CD4-positive, alpha-beta T cell treated with Interleukin-4 for 1 hour (primary cell): Measurements from ENCODE around the gene MAB21L1.

Source experiments
- DNase-seq, 2 donors: peaks; one replicate each; pipeline ENCODE4 v3.0.0-alpha.2; 2020 to 2022

MAB21L1 gene

GRCh38 chr13:35475960-35476943, at the start of gene MAB21L1:
MAB21L1 (minus strand) TSS chr13:35476689; CDS start chr13:35476138, 551 bp downstream.
- DNase-seq = no peak

GRCh38 chr13:35524171-35524570, 47.7 kb upstream of the MAB21L1 start:
- DNase-seq = no peak

GRCh38 chr13:35518337-35518946, 42.0 kb upstream of the MAB21L1 start:
- DNase-seq = no peak

- DNase-seq = no peak
Measured at GRCh38 chr13:35514801-35515502, 38.5 kb upstream of the MAB21L1 start.

- DNase-seq = no peak
Measured at GRCh38 chr13:35514061-35514477, 37.6 kb upstream of the MAB21L1 start.

GRCh38 chr13:35512271-35512920, 35.9 kb upstream of the MAB21L1 start:
- DNase-seq = no peak

GRCh38 chr13:35502456-35502855, 26.0 kb upstream of the MAB21L1 start:
- DNase-seq = no peak

- no peak for DNase-seq
Measured at GRCh38 chr13:35501661-35502235, 25.3 kb upstream of the MAB21L1 start.

- DNase-seq = no peak
Measured at GRCh38 chr13:35500144-35500543, 23.7 kb upstream of the MAB21L1 start.

GRCh38 chr13:35499676-35500075, 23.2 kb upstream of the MAB21L1 start:
- DNase-seq = no peak

- no peak for DNase-seq
Measured at GRCh38 chr13:35499196-35499662, 22.7 kb upstream of the MAB21L1 start.

GRCh38 chr13:35498231-35498630, 21.7 kb upstream of the MAB21L1 start:
- DNase-seq = no peak

GRCh38 chr13:35496761-35497386, 20.4 kb upstream of the MAB21L1 start:
- no peak for DNase-seq

- DNase-seq = no peak
Measured at GRCh38 chr13:35496006-35496405, 19.5 kb upstream of the MAB21L1 start.

- DNase-seq = no peak
Measured at GRCh38 chr13:35489050-35489449, 12.6 kb upstream of the MAB21L1 start.

GRCh38 chr13:35485424-35485823, 8.9 kb upstream of the MAB21L1 start:
- no peak for DNase-seq

GRCh38 chr13:35484384-35484783, 7.9 kb upstream of the MAB21L1 start:
- no peak for DNase-seq

GRCh38 chr13:35483761-35484160, 7.3 kb upstream of the MAB21L1 start:
- no peak for DNase-seq

- no peak for DNase-seq
Measured at GRCh38 chr13:35482527-35482926, 6.0 kb upstream of the MAB21L1 start.

- no peak for DNase-seq
Measured at GRCh38 chr13:35481777-35482176, 5.3 kb upstream of the MAB21L1 start.

GRCh38 chr13:35480346-35480745, 3.9 kb upstream of the MAB21L1 start:
- DNase-seq = no peak

- DNase-seq = no peak
Measured at GRCh38 chr13:35479706-35480105, 3.2 kb upstream of the MAB21L1 start.
